ENCODE data around the gene SPAG17. TPM values are rescaled to one million over a fixed set of nuclear protein-coding genes. Genes with fewer than 3 reads are reported as not detected.

Gene SPAG17
- total RNA-seq, 1 experiment from 2014 or later: not detected

- no peaks in the 10 kb centered on the region for H3K36me3 ChIP-seq (ENCODE audit: control insufficient read depth in 1 of 2, insufficient read depth in 2 of 2, low read length in 2 of 2)
- H3K79me2 ChIP-seq (ENCODE audit: insufficient read depth, low read length): no peaks in the 10 kb centered on the region
- ChIA-PET POLR2A (no interaction called here), CTCF (no interaction called here), RAD21 (ENCODE audit: low non-redundant PET in 1 of 2, low total read pairs in 2 of 2, uncharacterized antibody in 2 of 2, unreplicated experiment in 2 of 2) (no interaction called here)
- no peak overlapping the region for H3K4me2 ChIP-seq (ENCODE audit: low read length)
- no peaks in the 10 kb centered on the region for H3K9me3 ChIP-seq (ENCODE audit: control insufficient read depth in 1 of 2, insufficient read depth in 1 of 2, low read depth in 1 of 2, low read length in 2 of 2)
- ATAC-seq (no peak), DNase-seq (ENCODE audit: low read depth, low spot score) (no peak)
- H3K9me2 ChIP-seq (ENCODE audit: insufficient read depth): no peaks in the 10 kb centered on the region
- no peak overlapping the region for H3K9ac ChIP-seq (ENCODE audit: low read length)
- no peak overlapping the region for H3K4me3 ChIP-seq (replicated peaks in 1 of 2; ENCODE audit: low read depth in 1 of 2, low read length in 2 of 2)
- intact Hi-C loops (cut with micrococcal nuclease): no loop called here
- H3K27ac ChIP-seq (ENCODE audit: low read depth, low read length): no peak overlapping the region
- H3K27me3 ChIP-seq (ENCODE audit: insufficient read depth, low read length): peaks cover 31% of the 10 kb centered on the region
- H2AFZ ChIP-seq (ENCODE audit: low read depth, low read length, poor library complexity, severe bottlenecking): no peak overlapping the region
- BruUV-seq (replicated peaks): no TSS peak
- H3K4me1 ChIP-seq (ENCODE audit: control insufficient read depth in 1 of 2, insufficient read depth in 2 of 2, low read length in 2 of 2): no peaks in the 10 kb centered on the region
- H4K20me1 ChIP-seq (ENCODE audit: insufficient read depth): no peaks in the 10 kb centered on the region
- TF ChIP-seq ELF1 (IDR thresholded peaks at IDR 0.05; ENCODE audit: borderline replicate concordance, low read depth) (no peak), EGR1 (IDR thresholded peaks at IDR 0.05; ENCODE audit: low read depth) (no peak), TCF7L2 (IDR thresholded peaks at IDR 0.05; ENCODE audit: borderline replicate concordance, extremely low read depth, insufficient read depth, insufficient read length) (no peak), EZH2 (IDR thresholded peaks at IDR 0.05) (no peak), REST (IDR thresholded peaks at IDR 0.05; ENCODE audit: low read depth) (no peak), POLR2A (IDR thresholded peaks at IDR 0.05; ENCODE audit: borderline replicate concordance, extremely low read depth, insufficient read depth, insufficient read length) (no peak), ATF3 (IDR thresholded peaks at IDR 0.05) (no peak), SIN3A (IDR thresholded peaks at IDR 0.05; ENCODE audit: low read depth) (no peak), ZNF274 (IDR thresholded peaks at IDR 0.05; ENCODE audit: low read depth, low read length) (no peak), RAD21 (IDR thresholded peaks at IDR 0.05; ENCODE audit: low read depth) (no peak), CEBPB (IDR thresholded peaks at IDR 0.05; ENCODE audit: low read depth) (no peak), MAX (IDR thresholded peaks at IDR 0.05) (no peak), POLR2AphosphoS5 (IDR thresholded peaks at IDR 0.05; ENCODE audit: low read depth, low read length) (no peak)
These were observed 171.7 kb downstream of the SPAG17 start for GRCh38 chr1:118013336-118013735.

Data from HCT116 (cell line).